Mesendoderm (in vitro differentiated cells): ENCODE measurements around the gene RBM44. TPM values are rescaled to one million over a fixed set of nuclear protein-coding genes. Genes with fewer than 3 reads are reported as not detected.

Experiments used
- DNase-seq: peaks from one replicate; pipeline ENCODE4 v3.0.0; 2013
- H2AK5ac ChIP-seq: 2 replicates; pipeline ENCODE4 v1.6.1; 2013; ENCODE audit warnings: low read length, inconsistent platforms
- H2BK120ac ChIP-seq: 2 replicates; pipeline ENCODE4 v1.6.1; 2013; ENCODE audit warnings: low read depth, mild to moderate bottlenecking, low read length, moderate library complexity, mixed read lengths
- H2BK15ac ChIP-seq: replicated peaks from 2 replicates; pipeline ENCODE4 v1.6.1; 2013; ENCODE audit warnings: low read depth, mild to moderate bottlenecking, moderate library complexity
- H2BK5ac ChIP-seq: 2 replicates; pipeline ENCODE4 v1.6.1; 2013; ENCODE audit warnings: low read length, inconsistent platforms
- H3K18ac ChIP-seq: 2 replicates; pipeline ENCODE4 v1.6.1; 2013; ENCODE audit warnings: mild to moderate bottlenecking, low read length, mixed read lengths
- H3K23ac ChIP-seq: one replicate; pipeline ENCODE4 v1.6.1; 2013; ENCODE audit warnings: low read length
- H3K27ac ChIP-seq: 2 replicates; pipeline ENCODE4 v1.5.1; 2013; ENCODE audit warnings: low read depth, mild to moderate bottlenecking, inconsistent platforms, low read length, moderate library complexity
- H3K27me3 ChIP-seq: 2 replicates; pipeline ENCODE4 v1.6.1; 2013; ENCODE audit warnings: low read length, control low read depth, mild to moderate bottlenecking, inconsistent platforms; ENCODE audit not compliant: insufficient read depth, poor library complexity
- H3K36me3 ChIP-seq: 2 replicates; pipeline ENCODE4 v1.6.1; 2013; ENCODE audit warnings: low read length, inconsistent platforms; ENCODE audit not compliant: control insufficient read depth, insufficient read depth
- H3K4ac ChIP-seq: one replicate; pipeline ENCODE4 v1.6.1; 2013; ENCODE audit warnings: low read depth, mild to moderate bottlenecking, low read length, moderate library complexity
- H3K4me1 ChIP-seq: 2 replicates; pipeline ENCODE4 v1.6.1; 2013; ENCODE audit warnings: low read depth, low read length, inconsistent platforms; ENCODE audit not compliant: control insufficient read depth
- H3K4me2 ChIP-seq: 2 replicates; pipeline ENCODE4 v1.6.1; 2013; ENCODE audit warnings: low read length
- H3K4me3 ChIP-seq: 2 replicates; pipeline ENCODE4 v1.5.1; 2013; ENCODE audit warnings: mild to moderate bottlenecking, low read length
- H3K56ac ChIP-seq: one replicate; pipeline ENCODE4 v1.6.1; 2013; ENCODE audit warnings: low read length
- H3K79me1 ChIP-seq: 2 replicates; pipeline ENCODE4 v1.6.1; 2013; ENCODE audit warnings: low read length, inconsistent platforms
- H3K79me2 ChIP-seq: 2 replicates; pipeline ENCODE4 v1.6.1; 2013; ENCODE audit warnings: mild to moderate bottlenecking, low read length; ENCODE audit not compliant: control insufficient read depth, insufficient read depth
- H3K9ac ChIP-seq: 2 replicates; pipeline ENCODE4 v1.6.1; 2013; ENCODE audit warnings: low read length, inconsistent platforms
- H4K5ac ChIP-seq: one replicate; pipeline ENCODE4 v1.6.1; 2013; ENCODE audit warnings: low read length
- H4K8ac ChIP-seq: one replicate; pipeline ENCODE4 v1.6.1; 2013; ENCODE audit warnings: low read depth, mild to moderate bottlenecking, control low read depth, low read length, moderate library complexity
- WGBS: extraction: QIAGEN DNeasy Blood & Tissue Kit; methylation state at CpG from one replicate; pipeline ENCODE4 v1.1.7; 2013; ENCODE audit warnings: low lambda C conversion rate, missing lambda C conversion rate; ENCODE audit not compliant: insufficient coverage; ENCODE audit errors: extremely low coverage; 5-methylcytosine and 5-hydroxymethylcytosine counted together
- small RNA-seq: library from polyadenylated mRNA; stranded (forward); fragments of <200 nt; extraction: miRNeasy Mini kit (QIAGEN cat#:217004); gene quantifications from one replicate; pipeline ENCODE3, GENCODE V24; 2013; ENCODE audit not compliant: insufficient read depth

The RBM44 gene

DNA sequence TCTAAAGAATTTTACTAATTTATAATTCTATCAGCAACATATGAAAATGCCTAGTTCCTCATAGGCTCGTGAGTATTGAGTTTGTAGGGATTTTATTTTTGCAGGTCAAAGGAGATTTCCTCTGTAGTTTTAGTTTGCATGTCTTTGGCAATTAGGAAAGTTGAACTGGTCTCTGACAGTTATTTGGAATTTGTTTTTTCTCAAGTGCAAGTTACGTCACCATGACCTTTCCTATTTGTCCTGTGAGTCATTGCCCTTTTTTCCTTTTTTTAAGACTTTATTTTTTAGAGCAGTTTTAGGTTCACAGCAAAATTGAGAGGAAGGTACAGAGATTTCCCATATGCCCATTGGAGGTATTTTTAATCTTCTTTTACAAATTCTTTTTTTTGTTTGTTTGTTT is 89.8 kb downstream of the RBM44 start:
- Histone ChIP-seq H2AK5ac (no peak overlapping the region), H3K4me3 (no peak overlapping the region), H3K56ac (no peak overlapping the region), H4K8ac (no peak overlapping the region), H3K27ac (no peak overlapping the region), H3K4me1 (no peaks in the 10 kb centered on the region), H3K79me1 (no peaks in the 10 kb centered on the region), H3K36me3 (no peaks in the 10 kb centered on the region), H2BK120ac (no peak overlapping the region), H3K18ac (no peak overlapping the region), H4K5ac (no peak overlapping the region), H3K27me3 (no peaks in the 10 kb centered on the region), H3K4ac (no peak overlapping the region), H3K4me2 (no peak overlapping the region), H3K23ac (no peak overlapping the region), H2BK15ac (no peak overlapping the region), H3K9ac (no peak overlapping the region), H2BK5ac (no peak overlapping the region), H3K79me2 (no peaks in the 10 kb centered on the region)
- no CpG with 5 or more reads among the region's 2 CpGs for WGBS
- no peak for DNase-seq

- Histone ChIP-seq H3K27ac (no peak overlapping the region), H3K4me2 (no peak overlapping the region), H4K5ac (no peak overlapping the region), H3K56ac (no peak overlapping the region), H3K4ac (no peak overlapping the region), H3K4me1 (no peaks in the 10 kb centered on the region), H3K18ac (no peak overlapping the region), H3K23ac (no peak overlapping the region), H3K79me2 (no peaks in the 10 kb centered on the region), H3K27me3 (no peaks in the 10 kb centered on the region), H4K8ac (no peak overlapping the region), H2AK5ac (no peak overlapping the region), H2BK120ac (no peak overlapping the region), H2BK5ac (no peak overlapping the region), H3K79me1 (no peaks in the 10 kb centered on the region), H3K36me3 (no peaks in the 10 kb centered on the region), H3K9ac (no peak overlapping the region), H2BK15ac (no peak overlapping the region), H3K4me3 (no peak overlapping the region)
- no CpG with 5 or more reads among the region's 8 CpGs for WGBS
- no peak for DNase-seq
These were observed 90.4 kb downstream of the RBM44 start for GRCh38 chr2:237889016-237889415.

GRCh38 chr2:237889811-237890210 is 91.2 kb downstream of the RBM44 start:
- Histone ChIP-seq H3K18ac (no peak overlapping the region), H3K4me2 (no peak overlapping the region), H2AK5ac (no peak overlapping the region), H3K4me3 (no peak overlapping the region), H2BK120ac (no peak overlapping the region), H3K56ac (no peak overlapping the region), H3K4me1 (no peaks in the 10 kb centered on the region), H3K36me3 (no peaks in the 10 kb centered on the region), H3K23ac (no peak overlapping the region), H3K9ac (no peak overlapping the region), H2BK15ac (no peak overlapping the region), H3K79me2 (no peaks in the 10 kb centered on the region), H3K27me3 (no peaks in the 10 kb centered on the region), H2BK5ac (no peak overlapping the region), H3K79me1 (no peaks in the 10 kb centered on the region), H3K27ac (no peak overlapping the region), H4K8ac (no peak overlapping the region), H4K5ac (no peak overlapping the region), H3K4ac (no peak overlapping the region)
- no CpG with 5 or more reads among the region's 10 CpGs for WGBS
- no peak for DNase-seq

Small RNAs within 50 kb of the gene (small RNA-seq; reads per million reads assigned to genes)
- not detected for gene RF00157
